HG02840 (cell line): ENCODE measurements around the gene ZDHHC11B.

Experiments
- ATAC-seq: cut with Tn5 transposase; IDR thresholded peaks from one replicate; pipeline ENCODE4 v1.9.1; 2021; ENCODE audit warnings: mild to moderate bottlenecking, moderate library complexity, moderate number of reproducible peaks; ENCODE audit not compliant: unreplicated experiment, low FRiP score

The ZDHHC11B gene

GRCh38 chr5:675111-675870 lies 109.2 kb downstream of the ZDHHC11B start:
- no peak for ATAC-seq

- ATAC-seq = no peak
Observed at GRCh38 chr5:674630-675011, 109.9 kb downstream of the ZDHHC11B start.

- no peak for ATAC-seq
Observed at GRCh38 chr5:673831-674629, 110.5 kb downstream of the ZDHHC11B start.

- no peak for ATAC-seq
Observed at GRCh38 chr5:673161-673830, 111.2 kb downstream of the ZDHHC11B start.

DNA sequence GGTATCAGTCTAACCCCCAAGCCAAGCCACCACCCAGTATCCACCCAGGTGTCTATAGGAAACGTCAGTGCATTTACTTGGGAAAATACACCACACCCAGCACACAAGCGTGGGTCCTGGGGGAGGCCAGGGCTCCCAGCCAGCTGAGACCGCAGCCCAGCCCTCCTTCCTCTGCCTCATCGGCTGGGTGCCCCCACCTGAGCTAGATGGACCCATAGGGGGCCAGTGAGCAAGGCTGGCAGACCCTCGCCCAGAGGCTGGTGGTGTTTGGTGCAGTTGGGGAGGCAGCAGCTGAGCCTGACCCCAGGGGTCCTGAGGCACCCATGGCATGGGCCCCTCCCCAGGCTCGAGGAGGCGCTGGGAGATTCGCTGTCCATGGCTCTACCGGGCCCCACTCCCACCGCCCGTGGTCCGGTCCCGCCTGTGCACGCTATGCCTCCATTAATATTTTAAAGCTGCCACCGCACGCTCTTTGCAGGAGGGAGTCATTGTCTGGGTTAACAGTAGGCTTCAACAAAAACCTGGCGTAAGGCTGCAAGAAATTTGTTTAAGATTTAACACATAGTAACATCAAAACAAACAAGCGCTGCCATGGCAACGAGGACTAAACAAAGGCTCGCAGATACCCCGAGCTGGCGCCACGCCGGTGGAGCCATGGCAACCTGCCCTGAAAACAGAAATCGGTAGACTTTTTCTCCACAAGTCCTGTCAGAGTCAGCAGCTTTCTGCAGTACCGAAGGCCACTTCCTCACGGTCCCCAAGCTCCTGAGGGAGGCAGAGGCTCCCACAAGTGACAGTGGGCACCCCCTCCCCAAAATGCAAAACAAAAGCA lies 112.0 kb downstream of the ZDHHC11B start:
- ATAC-seq = no peak

DNA sequence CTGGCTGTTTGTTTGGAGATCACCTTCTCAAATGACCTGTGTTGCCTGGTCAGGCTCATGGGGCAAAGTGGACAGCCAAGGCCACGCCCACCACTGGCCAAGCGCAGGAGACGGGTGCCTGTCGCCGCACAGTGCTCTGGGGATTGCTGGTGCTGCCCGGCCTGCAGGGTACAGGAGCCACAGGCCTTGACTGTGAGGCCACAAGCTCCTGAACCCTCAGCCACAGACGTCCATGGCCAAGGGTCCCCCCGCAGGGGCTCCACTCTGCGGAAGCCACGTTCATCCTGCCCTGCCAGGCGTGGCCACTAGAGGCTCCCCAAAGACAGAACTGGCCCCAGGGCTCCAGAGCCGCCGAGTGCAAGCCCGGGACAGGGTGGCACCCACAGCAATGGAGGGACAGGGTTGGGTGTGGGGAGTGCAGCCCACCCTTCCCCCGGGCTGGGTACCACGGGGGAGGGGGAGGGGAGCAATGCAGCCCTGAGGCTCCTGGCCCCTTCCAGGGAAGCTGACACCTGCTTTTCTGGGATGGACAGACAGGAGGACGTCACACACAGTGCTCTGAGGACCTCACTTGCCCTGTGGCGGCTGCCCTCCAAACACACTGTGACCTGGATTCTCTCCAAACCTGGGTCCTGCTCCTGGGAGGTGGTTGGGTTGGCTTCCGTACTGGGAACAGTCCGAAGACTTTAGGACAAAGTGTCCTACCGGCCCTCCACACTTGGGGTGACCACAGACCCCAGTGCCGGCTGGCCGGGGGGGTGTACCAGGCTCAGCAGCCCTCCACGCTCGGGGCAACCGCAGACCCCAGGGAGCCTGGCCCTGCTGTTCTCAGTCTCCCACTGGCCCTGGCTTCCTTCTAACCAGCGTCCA lies 112.8 kb downstream of the ZDHHC11B start:
- ATAC-seq = no peak

DNA sequence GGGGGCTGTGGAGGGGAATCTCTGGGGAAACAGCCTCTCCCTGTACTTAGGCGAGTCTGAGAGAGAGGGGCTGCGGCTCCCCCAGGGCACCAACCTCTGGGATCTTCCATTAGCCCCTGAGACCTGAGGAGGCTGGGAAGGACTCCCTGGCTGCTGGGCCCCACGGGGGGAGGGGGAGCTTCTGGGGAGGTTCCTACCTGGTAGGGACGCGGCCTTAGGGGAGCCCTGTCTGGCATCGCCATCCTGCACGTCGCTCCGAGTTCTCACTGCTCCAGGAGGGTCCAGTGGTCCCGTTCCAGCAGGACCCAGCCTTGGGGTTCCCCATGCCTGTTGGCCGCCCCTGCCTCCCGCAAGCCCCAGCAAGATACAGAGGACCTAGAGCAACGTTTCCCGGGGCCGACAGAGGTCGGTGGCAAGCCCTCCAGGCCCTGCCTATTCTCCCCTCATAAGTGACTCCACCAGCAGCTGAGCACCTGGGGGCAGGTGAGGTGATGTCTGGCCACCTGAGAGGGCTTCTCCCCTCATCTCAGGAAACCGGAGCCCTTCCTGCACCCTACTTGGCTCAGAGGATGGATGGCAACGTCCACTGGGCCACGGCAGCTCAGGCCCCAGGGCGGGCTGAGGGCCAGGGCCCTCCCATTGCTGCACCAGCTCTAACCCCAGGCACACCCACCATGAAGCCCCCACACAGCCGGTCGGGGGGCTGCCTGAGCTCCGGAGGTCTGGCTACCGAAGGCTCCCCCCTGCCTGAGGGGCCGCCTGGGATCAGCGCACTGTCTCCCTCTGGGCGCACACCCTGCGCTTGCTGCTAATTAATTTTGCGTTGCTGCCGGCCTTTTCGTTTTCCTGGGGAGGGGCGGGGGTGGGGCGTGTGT lies 113.9 kb downstream of the ZDHHC11B start:
- no peak for ATAC-seq

DNA sequence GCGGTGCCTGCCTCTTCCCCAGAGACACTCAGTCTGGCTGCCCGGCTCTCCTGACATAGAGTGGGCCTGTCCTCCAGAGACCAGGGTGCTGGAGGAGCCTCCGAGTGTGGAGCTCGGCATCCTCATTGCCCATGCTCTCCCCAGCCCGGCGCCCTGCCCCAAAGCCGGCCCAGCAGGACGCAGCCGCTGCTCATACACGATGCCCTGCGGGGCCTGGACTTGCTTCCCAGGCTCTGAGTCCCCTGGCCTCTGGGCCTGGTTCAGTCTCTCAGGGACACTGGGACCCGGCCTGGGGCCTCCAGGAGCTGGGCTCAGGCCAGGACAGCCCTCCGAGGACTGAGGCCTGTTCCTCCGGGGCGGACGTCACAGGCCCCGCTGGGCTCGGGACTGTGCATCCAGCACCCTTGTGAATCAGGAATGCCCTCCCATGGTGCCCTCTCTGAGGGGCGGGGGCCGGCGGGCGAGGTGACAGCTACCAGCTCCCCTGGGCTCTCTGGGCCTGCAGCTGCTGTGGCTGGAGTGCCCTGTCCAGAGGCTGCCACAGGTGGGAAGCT lies 114.6 kb downstream of the ZDHHC11B start:
- no peak for ATAC-seq

DNA sequence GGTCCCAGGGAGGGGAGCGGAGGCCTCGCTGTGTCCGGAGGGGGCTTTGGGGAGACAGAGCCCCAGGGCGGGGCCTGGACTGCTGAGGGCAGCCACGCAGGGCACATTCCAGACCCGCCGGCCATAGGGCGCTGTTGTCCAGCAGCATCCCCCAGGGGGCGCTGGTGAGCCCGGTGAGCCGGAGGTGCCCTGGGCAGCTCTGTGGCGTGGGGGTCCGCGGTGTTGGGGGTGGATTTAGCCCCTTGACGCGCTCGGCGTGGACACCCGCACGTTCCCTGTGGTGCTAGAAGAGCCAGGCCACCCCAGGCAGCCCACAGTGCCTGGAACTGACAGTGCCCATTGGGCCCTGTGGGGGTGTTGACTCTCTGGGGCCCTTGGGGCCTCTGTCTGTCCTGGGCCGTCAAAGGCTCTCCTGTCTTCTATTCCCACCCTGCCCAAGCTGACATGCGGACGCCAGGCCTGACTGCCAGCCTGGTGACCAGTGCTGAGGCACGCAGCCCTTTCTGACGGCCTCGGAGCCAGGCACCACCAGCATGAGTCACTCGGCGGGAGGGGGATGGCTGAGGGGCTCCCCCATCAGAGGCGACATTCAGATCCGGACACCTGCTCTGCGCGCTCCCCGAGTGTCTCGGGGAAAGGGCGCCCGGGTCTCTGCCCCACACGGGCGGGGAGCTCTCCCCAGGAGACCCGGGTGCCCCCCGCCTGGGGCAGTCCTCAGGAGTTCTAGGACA lies 115.3 kb downstream of the ZDHHC11B start:
- ATAC-seq = no peak

- ATAC-seq = no peak
Observed at GRCh38 chr5:668283-668995, 116.1 kb downstream of the ZDHHC11B start.

DNA sequence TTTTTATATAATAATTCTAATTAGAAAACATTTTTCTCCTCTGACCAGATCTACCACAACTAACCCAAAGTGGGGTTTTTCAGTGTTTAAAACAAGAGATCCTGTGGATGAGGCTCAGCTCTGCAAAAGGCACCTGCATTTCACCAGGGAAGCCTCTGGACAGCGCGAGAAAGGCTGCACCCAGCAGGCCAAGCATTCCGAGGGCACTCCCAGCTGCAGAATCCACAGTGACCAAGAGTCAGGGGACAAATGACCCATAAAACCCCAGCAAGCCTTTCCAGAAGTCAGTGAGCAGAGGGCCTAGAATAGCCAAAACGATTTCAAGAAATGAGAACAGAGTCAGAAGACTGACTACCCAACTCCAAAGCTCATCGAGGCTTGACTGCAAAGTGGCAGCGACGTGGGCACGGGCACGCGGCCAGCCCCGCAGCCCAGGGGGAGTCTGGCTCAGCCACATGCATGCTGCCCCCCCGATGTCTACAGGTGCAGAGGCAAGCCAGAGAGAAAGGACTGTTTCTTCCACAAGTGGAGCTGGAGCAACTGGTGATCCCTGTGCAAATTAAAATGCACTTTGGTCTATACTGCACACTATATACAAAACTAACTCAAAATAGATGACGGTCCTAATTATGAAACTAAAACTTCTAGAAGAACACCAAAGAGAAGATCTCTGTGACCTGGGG lies 117.6 kb downstream of the ZDHHC11B start:
- no peak for ATAC-seq

DNA sequence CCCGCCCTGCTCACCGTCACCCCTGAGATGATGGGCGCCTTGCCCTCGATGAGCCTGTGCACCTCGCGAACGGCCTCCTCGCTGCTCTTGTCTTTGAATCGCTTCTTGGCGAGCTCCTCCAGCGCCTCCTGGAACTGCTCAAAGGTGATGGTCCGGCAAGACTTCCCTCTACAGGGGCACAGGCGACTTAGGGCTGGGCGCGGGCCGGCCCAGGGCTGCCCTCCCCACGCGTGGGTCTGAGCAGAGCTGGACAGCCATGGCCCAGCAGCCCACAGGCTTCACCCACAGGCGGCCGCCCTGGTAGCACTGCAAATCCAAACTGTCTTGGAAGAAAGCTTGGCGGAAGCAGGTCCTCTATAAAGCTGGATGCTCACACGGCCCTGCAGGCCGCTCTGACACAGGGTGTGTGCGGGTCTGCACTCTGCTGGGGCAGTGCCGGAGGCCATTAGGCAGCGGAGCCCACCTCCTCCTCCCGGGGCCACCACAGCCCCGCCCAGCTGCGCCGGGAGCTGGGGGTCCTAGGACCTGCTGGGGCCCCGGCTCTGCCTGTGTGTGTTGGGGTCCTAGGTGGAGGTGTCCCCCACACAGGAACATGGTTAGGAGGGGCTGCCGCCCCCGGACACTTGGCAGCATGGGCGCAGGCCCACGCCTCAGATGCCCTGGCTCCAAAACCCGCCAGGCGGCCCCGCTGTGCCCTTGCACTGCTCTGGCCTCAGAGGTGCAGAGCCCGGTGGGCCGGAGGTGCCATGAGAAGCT lies 118.4 kb downstream of the ZDHHC11B start:
- no peak for ATAC-seq

DNA sequence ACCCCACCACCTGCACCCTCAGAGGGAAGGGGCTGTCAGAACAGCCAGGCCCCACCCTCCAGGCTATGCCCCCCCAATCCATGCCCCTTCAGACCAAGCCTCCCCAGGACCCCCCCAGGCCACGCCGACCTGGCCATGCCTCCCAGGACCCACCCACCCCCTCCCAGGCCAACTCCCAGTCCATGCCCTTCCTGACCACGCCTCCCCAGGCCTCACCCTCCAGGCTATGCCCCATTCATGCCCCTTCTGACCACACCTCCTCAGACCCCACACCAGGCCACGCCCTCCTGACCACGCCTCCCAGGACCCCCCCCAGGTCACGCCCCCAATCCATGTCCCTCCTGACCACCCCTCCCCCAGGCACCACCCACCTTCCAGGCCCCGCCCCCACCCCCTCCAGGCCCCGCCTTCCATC lies 119.0 kb downstream of the ZDHHC11B start:
- no peak for ATAC-seq

GRCh38 chr5:664994-665360 lies 119.6 kb downstream of the ZDHHC11B start:
- no peak for ATAC-seq

DNA sequence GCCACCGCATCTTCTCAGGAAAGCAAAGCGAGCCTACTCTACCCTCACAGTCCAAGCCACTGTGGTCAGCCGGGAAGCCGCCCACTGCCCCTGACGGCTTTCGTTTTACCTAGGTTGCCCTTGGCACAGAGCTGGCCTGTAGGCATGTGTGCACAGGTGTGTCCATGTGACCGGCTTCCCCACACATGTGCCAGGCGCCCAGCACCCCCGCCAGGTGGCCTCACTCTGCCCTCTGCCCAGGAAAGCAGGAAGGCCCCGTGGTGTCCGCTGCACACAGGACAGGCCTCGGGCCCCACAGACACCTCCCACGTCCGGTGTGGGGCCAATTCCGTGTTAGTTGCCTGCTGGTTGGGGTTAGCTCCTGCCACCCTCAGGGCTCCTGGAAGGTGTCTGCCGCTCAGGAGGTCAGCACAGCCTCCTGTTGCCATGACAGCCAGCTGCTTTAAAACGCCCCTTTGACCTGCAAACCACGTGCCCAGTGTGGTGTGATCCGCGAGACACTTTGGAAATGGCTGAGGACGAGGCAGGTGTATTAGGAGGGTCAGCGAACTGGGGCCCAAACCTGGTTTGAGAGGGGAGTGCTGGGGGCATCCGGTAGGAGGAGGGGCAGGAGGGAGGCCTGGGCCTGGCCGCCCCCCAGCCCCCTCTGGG lies 120.1 kb downstream of the ZDHHC11B start:
- no peak for ATAC-seq
